Mucosa of descending colon (tissue), 3 donors: ENCODE results near the gene DGKB. TPM values are rescaled to one million over a fixed set of nuclear protein-coding genes. Genes with fewer than 3 reads are reported as not detected.

ENCODE experiments used
- ATAC-seq: fragments of 200-7000 bp; cut with Tn5 transposase; one replicate; pipeline ENCODE4 v1.9.1; 2020; ENCODE audit warnings: mild to moderate bottlenecking, moderate library complexity
- DNase-seq, 3 donors: peaks; one replicate each; pipeline ENCODE4 v3.0.0-alpha.2; 2020
- H3K36me3 ChIP-seq: fragments of 200-600 bp; one replicate; pipeline ENCODE4 v1.8.0; 2021; ENCODE audit warnings: low read depth, mild to moderate bottlenecking
- H3K4me1 ChIP-seq: fragments of 200-600 bp; one replicate; pipeline ENCODE4 v1.8.0; 2021; ENCODE audit warnings: low read depth, mild to moderate bottlenecking
- H3K4me3 ChIP-seq: fragments of 200-600 bp; one replicate; pipeline ENCODE4 v1.8.0; 2021; ENCODE audit warnings: mild to moderate bottlenecking
- H3K9me3 ChIP-seq: fragments of 200-600 bp; one replicate; pipeline ENCODE4 v1.8.0; 2021; ENCODE audit warnings: mild to moderate bottlenecking
- CTCF ChIP-seq: fragments of 200-600 bp; IDR thresholded peaks from one replicate; pipeline ENCODE4 v1.8.0; 2022; ENCODE audit warnings: antibody characterized with exemption, mild to moderate bottlenecking
- intact Hi-C, 2 donors: fragments of 100-400 bp; cut with DNase I in 1 of 2; cut with micrococcal nuclease in 1 of 2; formaldehyde crosslinking; loops; one replicate each; pipeline versions ENCODE4 v1.11.0 to v1.11.1; 2022; cut with DNase I, micrococcal nuclease
- total RNA-seq, 3 donors: library from RNA; stranded (reverse); fragmentation: NEBNext Ultra II Directional in 2 of 3; extraction: Animal tissue kit (Norgen Biotek cat#: 25700) in 2 of 3; gene quantifications; one replicate each; pipeline versions ENCODE4 v1.2.1 to v1.2.4, GENCODE V29; 2021 to 2023
- donor health status: DM: no; HTN: no; CAD: no; lungs with moderate emphysema.
- donor health status: DM: no; HTN: no; CAD: no.
- donor health status: DM: no; HTN: yes; CAD: no.

DGKB gene
- total RNA-seq, 3 donors from 2014 or later: 0.19 to 5.6 (median 0.78) TPM

DNA sequence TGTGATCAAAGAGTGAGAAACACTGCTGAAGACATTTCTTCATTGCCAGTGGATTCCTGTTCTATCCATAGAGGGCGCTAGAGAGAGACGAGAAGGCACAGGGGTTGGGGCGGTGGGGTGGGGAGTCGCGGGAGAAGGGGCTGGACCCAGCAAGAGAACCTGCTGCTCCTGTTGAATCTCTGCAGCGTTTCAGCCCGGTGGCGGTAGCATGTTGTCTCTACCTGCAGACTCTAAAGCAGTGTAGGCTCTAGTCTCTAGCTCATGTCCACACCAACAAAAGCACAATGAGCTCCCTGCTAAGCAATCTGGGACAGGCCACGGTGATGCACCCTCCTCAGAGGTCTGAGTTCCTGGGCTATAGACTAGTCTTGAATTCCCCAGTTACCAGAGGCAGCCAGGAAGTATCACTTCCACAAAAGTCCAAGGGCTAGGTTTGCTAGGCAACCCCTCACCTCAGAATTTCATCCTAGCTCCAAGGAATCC, 167.7 kb downstream of the DGKB start:
- Histone ChIP-seq H3K4me1 (no peaks in the 10 kb centered on the region), H3K9me3 (no peaks in the 10 kb centered on the region), H3K4me3 (no peak overlapping the region), H3K36me3 (no peaks in the 10 kb centered on the region)
- intact Hi-C loops: no loop called here
- TF ChIP-seq CTCF: no peak
- no peak for DNase-seq
- no peak for ATAC-seq

- H3K4me3 ChIP-seq: no peak overlapping the region
- H3K9me3 ChIP-seq: no peaks in the 10 kb centered on the region
- H3K4me1 ChIP-seq: no peaks in the 10 kb centered on the region
- ATAC-seq (no peak), DNase-seq (no peak)
- no peaks in the 10 kb centered on the region for H3K36me3 ChIP-seq
- intact Hi-C loops: no loop called here
- no peak for TF ChIP-seq CTCF
Measured at GRCh38 chr7:14720785-14721184, 181.8 kb downstream of the DGKB start.

DNA sequence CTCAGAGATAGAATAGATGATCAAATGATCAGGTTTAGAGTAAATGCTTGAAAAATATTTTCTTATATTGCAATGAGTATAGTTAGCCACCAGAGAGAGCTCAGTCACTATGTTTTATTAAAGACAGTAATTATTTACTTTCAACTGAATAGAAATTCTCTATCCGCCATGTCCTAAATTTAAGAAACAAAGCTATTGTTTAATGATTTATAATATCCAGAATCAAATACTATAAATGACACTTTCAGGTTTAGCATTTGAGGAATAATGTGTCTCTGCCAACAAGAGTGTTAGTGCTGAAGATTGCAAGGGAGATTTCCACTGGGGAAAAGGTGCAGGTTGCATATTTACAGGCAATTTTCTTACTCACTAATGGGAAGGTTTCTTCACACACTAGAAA, 184.7 kb downstream of the DGKB start:
- no peak for ATAC-seq
- Histone ChIP-seq H3K9me3 (no peaks in the 10 kb centered on the region), H3K4me3 (no peak overlapping the region), H3K36me3 (no peaks in the 10 kb centered on the region), H3K4me1 (no peaks in the 10 kb centered on the region)
- TF ChIP-seq CTCF: no peak
- intact Hi-C loops: no loop called here
- DNase-seq: no peak

DNA sequence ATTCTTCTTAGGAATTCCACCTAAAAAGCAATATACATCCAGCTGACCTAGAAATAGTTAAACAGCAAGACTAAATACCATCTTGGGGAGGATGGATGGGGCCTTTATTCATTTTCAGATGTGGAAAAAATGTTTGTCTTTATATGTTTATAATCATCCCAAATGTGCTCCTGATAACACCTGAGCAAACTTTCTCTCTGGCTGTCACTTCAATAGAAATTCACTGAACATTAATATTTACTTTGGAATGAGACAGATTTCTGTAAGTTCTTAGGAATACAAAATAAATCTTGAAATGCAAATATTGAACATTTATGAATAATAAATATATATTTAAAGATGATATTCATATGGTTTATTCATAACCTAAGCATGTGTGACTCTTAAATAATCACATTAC, 185.4 kb downstream of the DGKB start:
- no peak for TF ChIP-seq CTCF
- DNase-seq: no peak
- no peaks in the 10 kb centered on the region for H3K36me3 ChIP-seq
- H3K9me3 ChIP-seq: no peaks in the 10 kb centered on the region
- no peaks in the 10 kb centered on the region for H3K4me1 ChIP-seq
- no peak for ATAC-seq
- no peak overlapping the region for H3K4me3 ChIP-seq
- intact Hi-C loops: no loop called here

- no peak for DNase-seq
- intact Hi-C loops: no loop called here
- Histone ChIP-seq H3K4me3 (no peak overlapping the region), H3K4me1 (no peaks in the 10 kb centered on the region), H3K36me3 (no peaks in the 10 kb centered on the region), H3K9me3 (no peaks in the 10 kb centered on the region)
- ATAC-seq: no peak
- no peak for TF ChIP-seq CTCF
Measured at GRCh38 chr7:14714161-14714728, 188.3 kb downstream of the DGKB start.

DNA sequence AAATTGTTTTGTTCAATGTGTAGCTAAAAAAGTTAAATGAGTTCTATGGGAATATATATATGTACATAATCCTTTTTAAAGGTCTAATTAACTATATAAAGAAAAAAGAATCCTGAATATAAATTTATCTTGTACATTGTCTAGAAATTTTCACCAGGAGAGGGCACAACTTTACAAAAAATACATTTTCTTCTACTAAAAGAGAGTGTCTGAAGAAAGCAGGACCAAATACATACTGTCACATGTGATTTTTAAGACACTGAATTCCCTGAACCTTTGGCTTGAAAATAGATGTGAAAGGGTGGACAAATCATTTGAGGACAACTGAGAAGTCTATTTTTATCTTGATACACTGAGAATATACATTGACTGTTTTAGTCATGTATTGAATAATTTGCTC, 204.3 kb downstream of the DGKB start:
- Histone ChIP-seq H3K4me3 (no peak overlapping the region), H3K9me3 (no peaks in the 10 kb centered on the region), H3K36me3 (no peaks in the 10 kb centered on the region), H3K4me1 (no peaks in the 10 kb centered on the region)
- ATAC-seq (no peak), DNase-seq (no peak)
- intact Hi-C loops: no loop called here
- no peak for TF ChIP-seq CTCF
